ENCODE data around the gene CLCN6. TPM values are rescaled to one million over a fixed set of nuclear protein-coding genes. Genes with fewer than 3 reads are reported as not detected.

The CLCN6 gene
- total and polyA plus RNA-seq, 7 donors, result 3.0 to 19.7 (median 16.0) TPM

GRCh38 chr1:11804666-11805421, 1.1 kb upstream of the CLCN6 start:
- H3K4me1 ChIP-seq, result peaks cover 0 to 61% (median 60%) of the 10 kb centered on the region in 4 donors
- TF ChIP-seq EP300 (IDR thresholded peaks at IDR 0.05), result no peak
- peak in 1 of 4 donors; percentile 4 for TF ChIP-seq POLR2AphosphoS5 (IDR thresholded peaks at IDR 0.05)
- H3K27me3 ChIP-seq, result no peaks in the 10 kb centered on the region
- peak overlapping the region; percentile 95 to 99 (median 97) for H3K27ac ChIP-seq
- H3K9me3 ChIP-seq, result no peaks in the 10 kb centered on the region
- 3 to 7% methylated on average over 17 of the region's 17 CpGs for WGBS, 2 donors
- H3K4me3 ChIP-seq, result peak overlapping the region; percentile 77 to 90 (median 80)
- peak; percentile 85 for DNase-seq
- H3K36me3 ChIP-seq, result peaks cover 9 to 36% (median 11%) of the 10 kb centered on the region in 4 donors
- intact Hi-C loops (cut with DNase I), result loop anchor here (5.0 to 10.0 kb wide), 2 partner anchors 153 to 530 kb away; partner anchors contain the start of genes FBXO2, FBXO44 and UBIAD1

GRCh38 chr1:11806307-11806936, 431 bp downstream of the CLCN6 start:
- 1 to 2% methylated on average over 20 of the region's 20 CpGs for WGBS, 2 donors
- Histone ChIP-seq H3K27ac (peak overlapping the region; percentile 95 to 99 (median 97)), H3K4me1 (peaks cover 0 to 61% (median 59%) of the 10 kb centered on the region in 4 donors), H3K27me3 (no peaks in the 10 kb centered on the region), H3K36me3 (peaks cover 0 to 36% (median 7%) of the 10 kb centered on the region in 4 donors), H3K4me3 (peak overlapping the region; percentile 77 to 90 (median 80)), H3K9me3 (no peaks in the 10 kb centered on the region)
- TF ChIP-seq POLR2AphosphoS5 (IDR thresholded peaks at IDR 0.05) (peak in 1 of 4 donors; percentile 18), EP300 (IDR thresholded peaks at IDR 0.05) (no peak), POLR2A (IDR thresholded peaks at IDR 0.05) (peak in 1 of 2 donors; percentile 28)
- intact Hi-C loops (cut with DNase I), result loop anchor here (10.0 kb wide), 1 partner anchor 532 kb away; the partner anchor contains the start of gene UBIAD1
- peak; percentile 69 for DNase-seq

GRCh38 chr1:11807133-11807532, 1.1 kb downstream of the CLCN6 start:
- Histone ChIP-seq H3K27me3 (no peaks in the 10 kb centered on the region), H3K27ac (peak overlapping the region; percentile 95 to 99 (median 97)), H3K4me3 (peak overlapping the region; percentile 77 to 90 (median 80)), H3K36me3 (peaks cover 0 to 43% (median 7%) of the 10 kb centered on the region in 4 donors), H3K9me3 (no peaks in the 10 kb centered on the region), H3K4me1 (peaks cover 0 to 57% (median 52%) of the 10 kb centered on the region in 4 donors)
- DNase-seq, result peak; percentile 5
- TF ChIP-seq POLR2AphosphoS5 (IDR thresholded peaks at IDR 0.05) (no peak), EP300 (IDR thresholded peaks at IDR 0.05) (no peak), CTCF (IDR thresholded peaks at IDR 0.05) (no peak), POLR2A (IDR thresholded peaks at IDR 0.05) (no peak)
- intact Hi-C loops (cut with DNase I), result loop anchor here (10.0 kb wide), 1 partner anchor 532 kb away; the partner anchor contains the start of gene UBIAD1
- 16 to 49% methylated on average over 2 of the region's 2 CpGs for WGBS, 2 donors

DNA sequence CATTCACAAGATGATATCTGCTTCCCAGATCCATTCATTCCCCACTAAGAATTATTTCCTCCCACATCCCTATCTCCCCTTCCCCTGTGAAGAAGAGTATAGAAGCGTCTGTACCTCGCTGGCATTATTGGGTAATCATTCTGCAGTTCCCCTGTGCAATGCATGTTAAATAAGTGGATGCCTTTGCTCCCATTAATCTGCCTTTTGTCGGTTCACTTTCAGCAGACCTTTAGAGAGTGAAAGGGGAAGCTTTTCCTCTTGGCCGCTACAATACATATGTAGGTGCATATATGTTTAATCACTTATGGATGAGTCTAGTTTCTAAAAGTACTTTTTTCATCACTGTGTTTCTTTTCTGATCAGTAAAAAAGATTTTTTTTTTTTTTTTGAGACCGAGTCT, 7.0 kb downstream of the CLCN6 start:
- no peak for DNase-seq
- Histone ChIP-seq H3K36me3 (peaks cover 20 to 87% (median 29%) of the 10 kb centered on the region in 4 donors), H3K9me3 (no peaks in the 10 kb centered on the region), H3K4me1 (peaks cover 0 to 13% (median 10%) of the 10 kb centered on the region in 4 donors), H3K27me3 (no peaks in the 10 kb centered on the region), H3K4me3 (no peak overlapping the region), H3K27ac (no peak overlapping the region)
- WGBS, 2 donors, result 89 to 91% methylated on average over 5 of the region's 5 CpGs
- intact Hi-C loops (cut with DNase I), result no loop called here
- TF ChIP-seq CTCF (IDR thresholded peaks at IDR 0.05), result no peak

DNA sequence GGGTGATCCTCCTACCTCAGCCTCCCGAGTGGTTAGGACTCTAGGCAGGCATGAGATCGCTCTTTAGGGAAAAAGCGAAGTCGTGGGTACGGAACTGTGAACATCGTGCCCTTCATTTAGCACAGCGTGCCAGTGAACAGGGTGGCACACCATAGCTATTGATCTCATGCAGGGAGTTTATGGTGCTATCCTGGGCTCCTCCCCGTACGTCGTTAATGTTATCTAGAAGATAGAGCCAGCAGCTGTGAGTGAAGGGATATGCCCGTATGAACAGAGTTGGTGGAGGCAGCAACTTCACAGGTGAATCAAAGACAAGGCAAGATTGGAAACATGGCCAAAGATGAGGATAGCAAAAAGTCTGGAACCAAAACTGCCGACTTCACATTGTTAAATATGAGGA, 11.2 kb downstream of the CLCN6 start:
- Histone ChIP-seq H3K27me3 (no peaks in the 10 kb centered on the region), H3K27ac (no peak overlapping the region), H3K4me3 (no peak overlapping the region), H3K36me3 (peaks cover 35 to 92% (median 37%) of the 10 kb centered on the region in 4 donors), H3K4me1 (peaks cover 0 to 5% (median 0%) of the 10 kb centered on the region in 4 donors), H3K9me3 (no peaks in the 10 kb centered on the region)
- no peak for TF ChIP-seq CTCF (IDR thresholded peaks at IDR 0.05)
- TF ChIP-seq POLR2AphosphoS5 (IDR thresholded peaks at IDR 0.05), result no peak
- TF ChIP-seq POLR2A (IDR thresholded peaks at IDR 0.05), result no peak
- no peak for TF ChIP-seq EP300 (IDR thresholded peaks at IDR 0.05)
- peak; percentile 36 for DNase-seq
- intact Hi-C loops (cut with DNase I), result no loop called here
- 71 to 90% methylated on average over 12 of the region's 12 CpGs for WGBS, 2 donors
